GM18517 (cell line): ENCODE measurements around the gene MMD2.

ENCODE experiments used
- ATAC-seq: cut with Tn5 transposase; IDR thresholded peaks from one replicate; pipeline ENCODE4 v1.9.1; 2021; ENCODE audit warnings: mild to moderate bottlenecking, moderate library complexity; ENCODE audit not compliant: unreplicated experiment

The MMD2 gene

GRCh38 chr7:4873071-4873944 lies 85.7 kb downstream of the MMD2 start:
- ATAC-seq, result no peak

- no peak for ATAC-seq
Measured at GRCh38 chr7:4871930-4872675, 86.9 kb downstream of the MMD2 start.

- no peak for ATAC-seq
Measured at GRCh38 chr7:4871056-4871680, 87.8 kb downstream of the MMD2 start.

- ATAC-seq, result no peak
Measured at GRCh38 chr7:4868493-4868892, 90.5 kb downstream of the MMD2 start.

- ATAC-seq, result no peak
Measured at GRCh38 chr7:4866528-4867496, 92.2 kb downstream of the MMD2 start.

- ATAC-seq, result no peak
Measured at GRCh38 chr7:4862156-4862555, 96.8 kb downstream of the MMD2 start.

GRCh38 chr7:4861673-4862072 lies 97.3 kb downstream of the MMD2 start, which contains the start of gene PAPOLB:
PAPOLB (minus strand) TSS chr7:4862030; CDS start chr7:4861810, 220 bp downstream.
- no peak for ATAC-seq

- ATAC-seq, result no peak
Measured at GRCh38 chr7:4861227-4861626, 97.8 kb downstream of the MMD2 start.

- no peak for ATAC-seq
Measured at GRCh38 chr7:4857189-4857588, 101.8 kb downstream of the MMD2 start.

GRCh38 chr7:4856336-4857057 lies 102.5 kb downstream of the MMD2 start:
- no peak for ATAC-seq
